ENCODE data around the gene CTNNA3. TPM values are rescaled to one million over a fixed set of nuclear protein-coding genes. Genes with fewer than 3 reads are reported as not detected.

Gene CTNNA3
- total RNA-seq, 4 donors from 2014 or later: 1.5 to 9.8 (median 4.3) TPM

DNA sequence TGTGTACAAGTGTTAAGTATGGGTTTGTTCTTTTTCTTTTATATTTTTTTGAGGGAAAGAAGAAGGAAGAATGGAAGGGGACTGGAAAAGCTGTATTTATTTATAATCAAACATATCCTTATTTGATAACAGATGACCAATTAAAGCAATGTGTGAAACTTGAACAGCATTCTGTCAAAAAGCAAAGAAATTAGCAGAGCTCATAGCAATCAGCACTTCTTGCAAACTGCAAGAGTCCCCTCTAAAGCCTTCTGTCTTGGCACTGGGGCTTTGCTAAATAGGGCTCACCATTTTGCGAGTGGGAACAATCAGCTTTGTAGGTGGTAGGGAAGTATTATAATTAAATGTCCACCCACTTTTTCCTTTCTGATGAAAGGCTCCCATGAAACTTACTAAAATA is 935.1 kb downstream of the CTNNA3 start:
- Histone ChIP-seq H3K36me3 (no peaks in the 10 kb centered on the region), H3K27me3 (no peaks in the 10 kb centered on the region), H3K4me3 (no peak overlapping the region), H3K9me3 (no peaks in the 10 kb centered on the region), H3K27ac (no peak overlapping the region), H3K4me1 (no peaks in the 10 kb centered on the region)
- no peak for DNase-seq
- intact Hi-C loops (cut with DNase I; ENCODE audit: low total_unique reads): no loop called here
- TF ChIP-seq, protein P1, sequence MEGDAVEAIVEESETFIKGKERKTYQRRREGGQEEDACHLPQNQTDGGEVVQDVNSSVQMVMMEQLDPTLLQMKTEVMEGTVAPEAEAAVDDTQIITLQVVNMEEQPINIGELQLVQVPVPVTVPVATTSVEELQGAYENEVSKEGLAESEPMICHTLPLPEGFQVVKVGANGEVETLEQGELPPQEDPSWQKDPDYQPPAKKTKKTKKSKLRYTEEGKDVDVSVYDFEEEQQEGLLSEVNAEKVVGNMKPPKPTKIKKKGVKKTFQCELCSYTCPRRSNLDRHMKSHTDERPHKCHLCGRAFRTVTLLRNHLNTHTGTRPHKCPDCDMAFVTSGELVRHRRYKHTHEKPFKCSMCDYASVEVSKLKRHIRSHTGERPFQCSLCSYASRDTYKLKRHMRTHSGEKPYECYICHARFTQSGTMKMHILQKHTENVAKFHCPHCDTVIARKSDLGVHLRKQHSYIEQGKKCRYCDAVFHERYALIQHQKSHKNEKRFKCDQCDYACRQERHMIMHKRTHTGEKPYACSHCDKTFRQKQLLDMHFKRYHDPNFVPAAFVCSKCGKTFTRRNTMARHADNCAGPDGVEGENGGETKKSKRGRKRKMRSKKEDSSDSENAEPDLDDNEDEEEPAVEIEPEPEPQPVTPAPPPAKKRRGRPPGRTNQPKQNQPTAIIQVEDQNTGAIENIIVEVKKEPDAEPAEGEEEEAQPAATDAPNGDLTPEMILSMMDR (IDR thresholded peaks at IDR 0.05): no peak
- no peak for TF ChIP-seq POLR2A (IDR thresholded peaks at IDR 0.05)

- H3K27me3 ChIP-seq: no peaks in the 10 kb centered on the region
- no peaks in the 10 kb centered on the region for H3K9me3 ChIP-seq
- H3K36me3 ChIP-seq: no peaks in the 10 kb centered on the region
- H3K27ac ChIP-seq: no peak overlapping the region
- H3K4me1 ChIP-seq: no peaks in the 10 kb centered on the region
- H3K4me3 ChIP-seq: no peak overlapping the region
- no peak for DNase-seq
- intact Hi-C loops (cut with DNase I; ENCODE audit: low total_unique reads): no loop called here
- TF ChIP-seq POLR2A (IDR thresholded peaks at IDR 0.05): no peak
- TF ChIP-seq, protein P1 (IDR thresholded peaks at IDR 0.05): no peak
Observed at GRCh38 chr10:66755474-66755873, 940.5 kb downstream of the CTNNA3 start.

DNA sequence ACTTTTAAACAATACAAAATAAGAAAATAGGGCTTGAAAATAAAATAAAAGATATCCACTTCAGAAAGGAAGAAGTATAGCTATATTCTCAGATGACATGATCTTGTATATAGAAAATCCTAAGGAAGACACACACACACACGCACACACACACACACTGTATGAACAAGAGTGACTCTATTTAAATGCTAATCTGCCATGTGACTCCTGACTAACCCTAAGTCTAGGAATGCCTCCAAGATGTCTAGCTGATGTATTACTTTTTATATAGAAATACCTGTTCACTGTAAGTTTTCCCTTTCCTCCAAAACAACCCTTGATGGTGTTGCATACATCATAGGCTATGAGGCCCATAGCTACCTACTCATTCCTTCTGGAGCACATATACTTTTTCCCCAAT is 943.3 kb downstream of the CTNNA3 start:
- no peak for TF ChIP-seq POLR2A (IDR thresholded peaks at IDR 0.05)
- TF ChIP-seq, protein P1 (IDR thresholded peaks at IDR 0.05): no peak
- intact Hi-C loops (cut with DNase I; ENCODE audit: low total_unique reads): no loop called here

DNA sequence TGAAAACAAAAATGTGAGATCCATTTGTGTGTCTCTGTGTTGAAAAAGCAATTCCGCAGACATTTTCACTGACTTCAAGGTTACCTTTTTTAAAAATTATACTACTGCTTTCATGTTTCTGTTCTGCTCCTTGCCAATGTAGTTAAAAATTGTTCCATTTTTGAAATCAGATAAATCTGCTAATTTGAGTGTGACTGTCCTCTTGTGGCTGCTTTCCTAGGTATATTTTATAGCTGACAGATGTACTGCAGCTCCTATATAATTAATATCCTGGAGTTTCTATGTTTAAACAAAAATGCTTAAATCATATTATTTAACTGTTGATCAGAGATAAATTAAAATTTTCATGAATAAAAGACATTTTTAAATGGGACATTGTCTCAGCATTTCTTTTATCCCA is 947.8 kb downstream of the CTNNA3 start:
- TF ChIP-seq, protein P1 (IDR thresholded peaks at IDR 0.05): no peak
- no peak for TF ChIP-seq POLR2A (IDR thresholded peaks at IDR 0.05)
- Histone ChIP-seq H3K4me1 (no peaks in the 10 kb centered on the region), H3K4me3 (no peak overlapping the region), H3K27me3 (no peaks in the 10 kb centered on the region), H3K9me3 (no peaks in the 10 kb centered on the region), H3K36me3 (no peaks in the 10 kb centered on the region), H3K27ac (no peak overlapping the region)
- intact Hi-C loops (cut with DNase I; ENCODE audit: low total_unique reads): no loop called here
- DNase-seq: no peak

More for the DNA sequence above, 943.3 kb downstream of the CTNNA3 start:
- H3K27ac ChIP-seq: no peak overlapping the region
- no peaks in the 10 kb centered on the region for H3K27me3 ChIP-seq
- H3K36me3 ChIP-seq: no peaks in the 10 kb centered on the region
- DNase-seq: no peak
- no peaks in the 10 kb centered on the region for H3K4me1 ChIP-seq
- no peaks in the 10 kb centered on the region for H3K9me3 ChIP-seq
- no peak overlapping the region for H3K4me3 ChIP-seq

- H3K4me1 ChIP-seq: no peaks in the 10 kb centered on the region
- no peak overlapping the region for H3K27ac ChIP-seq
- no peaks in the 10 kb centered on the region for H3K27me3 ChIP-seq
- H3K36me3 ChIP-seq: no peaks in the 10 kb centered on the region
- TF ChIP-seq POLR2A (IDR thresholded peaks at IDR 0.05): no peak
- TF ChIP-seq, protein P1 (IDR thresholded peaks at IDR 0.05): no peak
- intact Hi-C loops (cut with DNase I; ENCODE audit: low total_unique reads): no loop called here
- no peak overlapping the region for H3K4me3 ChIP-seq
- H3K9me3 ChIP-seq: no peaks in the 10 kb centered on the region
- DNase-seq: no peak
Observed at GRCh38 chr10:66747451-66747850, 948.5 kb downstream of the CTNNA3 start.

All from uterus (tissue), 4 donors.